ENCODE data around the gene ZNF586.

ZNF586 gene

GRCh38 chr19:57815247-57816075 lies 46.0 kb downstream of the ZNF586 start:
- TF ChIP-seq GATA2 (IDR thresholded peaks at IDR 0.05; ENCODE audit: low read depth, low read length) = no peak
- TF ChIP-seq GATA3 (IDR thresholded peaks at IDR 0.05; ENCODE audit: low read depth, low read length) = no peak

GRCh38 chr19:57816652-57817051 lies 47.2 kb downstream of the ZNF586 start:
- TF ChIP-seq GATA3 (IDR thresholded peaks at IDR 0.05; ENCODE audit: low read depth, low read length) (no peak), GATA2 (IDR thresholded peaks at IDR 0.05; ENCODE audit: low read depth, low read length) (no peak)

- TF ChIP-seq GATA3 (IDR thresholded peaks at IDR 0.05; ENCODE audit: low read depth, low read length) (no peak), GATA2 (IDR thresholded peaks at IDR 0.05; ENCODE audit: low read depth, low read length) (no peak)
Observed at GRCh38 chr19:57817976-57818375, 48.5 kb downstream of the ZNF586 start.

GRCh38 chr19:57818378-57818777 lies 48.9 kb downstream of the ZNF586 start:
- no peak for TF ChIP-seq GATA2 (IDR thresholded peaks at IDR 0.05; ENCODE audit: low read depth, low read length)
- TF ChIP-seq GATA3 (IDR thresholded peaks at IDR 0.05; ENCODE audit: low read depth, low read length) = no peak

GRCh38 chr19:57819475-57820148 lies 50.1 kb downstream of the ZNF586 start:
- TF ChIP-seq GATA2 (IDR thresholded peaks at IDR 0.05; ENCODE audit: low read depth, low read length) (no peak), GATA3 (IDR thresholded peaks at IDR 0.05; ENCODE audit: low read depth, low read length) (no peak)

- no peak for TF ChIP-seq GATA2 (IDR thresholded peaks at IDR 0.05; ENCODE audit: low read depth, low read length)
- no peak for TF ChIP-seq GATA3 (IDR thresholded peaks at IDR 0.05; ENCODE audit: low read depth, low read length)
Observed at GRCh38 chr19:57820599-57820998, 51.1 kb downstream of the ZNF586 start.

- TF ChIP-seq GATA3 (IDR thresholded peaks at IDR 0.05; ENCODE audit: low read depth, low read length) (no peak), GATA2 (IDR thresholded peaks at IDR 0.05; ENCODE audit: low read depth, low read length) (no peak)
Observed at GRCh38 chr19:57825511-57825910, 56.0 kb downstream of the ZNF586 start.

GRCh38 chr19:57829316-57829715 lies 59.8 kb downstream of the ZNF586 start:
- no peak for TF ChIP-seq GATA2 (IDR thresholded peaks at IDR 0.05; ENCODE audit: low read depth, low read length)
- no peak for TF ChIP-seq GATA3 (IDR thresholded peaks at IDR 0.05; ENCODE audit: low read depth, low read length)

GRCh38 chr19:57830071-57830602 lies 60.7 kb downstream of the ZNF586 start, which contains the start of gene ZNF587B:
Gene ZNF587B (plus strand): TSS chr19:57830299. CDS start chr19:57830529, 230 bp downstream.
- TF ChIP-seq GATA2 (IDR thresholded peaks at IDR 0.05; ENCODE audit: low read depth, low read length) (no peak), GATA3 (IDR thresholded peaks at IDR 0.05; ENCODE audit: low read depth, low read length) (no peak)

Measured in SH-SY5Y (cell line).